CD4-positive, alpha-beta T cell (primary cell): ENCODE results near the gene MYRFL. TPM values are rescaled to one million over a fixed set of nuclear protein-coding genes. Genes with fewer than 3 reads are reported as not detected.

Experiments used
- ATAC-seq: fragments of 200-7000 bp; cut with Tn5 transposase; one replicate; pipeline ENCODE4 v1.10.0; 2022; ENCODE audit warnings: mild to moderate bottlenecking; ENCODE audit not compliant: poor library complexity
- CTCF ChIA-PET: fragments of 350-600 bp; sonication (Branson Sonifier 250); formaldehyde crosslinking; loops from one replicate; lab custom pipeline; 2021; ENCODE audit warnings: antibody characterized with exemption, inconsistent platforms; lab: Charles Lee
- POLR2A ChIA-PET: fragments of 350-600 bp; sonication (Branson Sonifier 250); formaldehyde crosslinking; loops from one replicate; lab custom pipeline; 2021; ENCODE audit warnings: antibody characterized with exemption, inconsistent platforms; lab: Charles Lee
- DNase-seq, 14 experiments: peaks; one replicate each; pipeline ENCODE4 v3.0.0-alpha.2; 2013 to 2020; ENCODE audit warnings: mixed read lengths in 2 of 14
- H3K27ac ChIP-seq, 2 donors: one replicate each; pipeline versions ENCODE4 v1.5.1 to v1.7.0; 2013; ENCODE audit warnings: low read length in 2 of 2, low read depth in 1 of 2, mild to moderate bottlenecking in 1 of 2
- H3K27me3 ChIP-seq, 2 experiments: 1 replicate in 1 of 2; 2 replicates in 1 of 2; pipeline versions ENCODE4 v1.6.1 to v1.7.0; 2013; ENCODE audit warnings: low read length in 2 of 2, control low read depth in 1 of 2, mild to moderate bottlenecking in 1 of 2, moderate library complexity in 1 of 2; ENCODE audit not compliant: insufficient read depth in 2 of 2, control insufficient read depth in 1 of 2
- H3K36me3 ChIP-seq: one replicate; pipeline ENCODE4 v1.6.1; 2013; ENCODE audit warnings: low read length, control low read depth; ENCODE audit not compliant: insufficient read depth
- H3K4me1 ChIP-seq: one replicate; pipeline ENCODE4 v1.6.1; 2013; ENCODE audit warnings: low read length, control low read depth; ENCODE audit not compliant: insufficient read depth
- H3K4me3 ChIP-seq: one replicate; pipeline ENCODE4 v1.5.1; 2013; ENCODE audit warnings: mild to moderate bottlenecking, low read length, moderate library complexity
- H3K9me3 ChIP-seq, 2 experiments: 1 replicate in 1 of 2; 2 replicates in 1 of 2; pipeline versions ENCODE4 v1.6.1 to v1.7.0; 2013; ENCODE audit warnings: low read length in 2 of 2, mild to moderate bottlenecking in 2 of 2, control low read depth in 1 of 2, moderate library complexity in 1 of 2; ENCODE audit not compliant: control insufficient read depth in 1 of 2, insufficient read depth in 1 of 2
- H3K27ac Mint-ChIP-seq: one replicate; pipeline ENCODE4 v1.8.0; 2020; ENCODE audit warnings: mixed read lengths
- H3K27me3 Mint-ChIP-seq: one replicate; pipeline ENCODE4 v1.8.0; 2021; ENCODE audit warnings: mixed read lengths
- H3K36me3 Mint-ChIP-seq: one replicate; pipeline ENCODE4 v1.8.0; 2021; ENCODE audit warnings: low read depth, mixed read lengths
- H3K4me1 Mint-ChIP-seq: one replicate; pipeline ENCODE4 v1.8.0; 2021; ENCODE audit warnings: low read depth, mixed read lengths
- H3K4me3 Mint-ChIP-seq: one replicate; pipeline ENCODE4 v1.8.0; 2020; ENCODE audit warnings: mild to moderate bottlenecking, mixed read lengths
- H3K9me3 Mint-ChIP-seq: one replicate; pipeline ENCODE4 v1.8.0; 2020; ENCODE audit warnings: mixed read lengths
- CTCF ChIP-seq: fragments of 200-600 bp; IDR thresholded peaks from one replicate; pipeline ENCODE4 v1.8.0; 2022; ENCODE audit warnings: antibody characterized with exemption, mild to moderate bottlenecking
- intact Hi-C, 2 experiments: fragments of 100-400 bp; cut with DNase I in 1 of 2; cut with micrococcal nuclease in 1 of 2; formaldehyde crosslinking; loops; one replicate each; pipeline versions ENCODE4 v1.15.1 to v1.9.0; 2023 to 2025; cut with DNase I, micrococcal nuclease
- total RNA-seq, 174 experiments: library from RNA in 2 of 174; stranded (reverse) in 2 of 174; gene quantifications; one replicate each; pipeline ENCODE4 v1.2.3 and lab custom pipeline; 2021 to 2026

The MYRFL gene
- total RNA-seq, 2 experiments from 2014 or later, result not detected

GRCh38 chr12:69866698-69867097 lies 41.7 kb downstream of the MYRFL start:
- H3K27me3 Mint-ChIP-seq, result peaks cover 54% of the 10 kb centered on the region
- Histone ChIP-seq H3K36me3 (no peaks in the 10 kb centered on the region), H3K4me1 (no peaks in the 10 kb centered on the region), H3K4me3 (no peak overlapping the region), H3K27ac (no peak overlapping the region), H3K9me3 (no peaks in the 10 kb centered on the region), H3K27me3 (peaks cover 0 to 7% of the 10 kb centered on the region in 2 experiments)
- ATAC-seq (no peak), DNase-seq (no peak)
- ChIA-PET POLR2A (interaction anchor here (0.5 kb wide), 1 partner anchor 867 kb away, joined by 3 read pairs; no protein-coding TSS in a partner anchor), CTCF (no interaction called here)
- no peak for TF ChIP-seq CTCF
- intact Hi-C loops, result no loop called here
- H3K36me3 Mint-ChIP-seq, result no peaks in the 10 kb centered on the region
- no peaks in the 10 kb centered on the region for H3K9me3 Mint-ChIP-seq
- no peaks in the 10 kb centered on the region for H3K4me1 Mint-ChIP-seq
- H3K27ac Mint-ChIP-seq, result no peak overlapping the region
- H3K4me3 Mint-ChIP-seq, result no peak overlapping the region

- intact Hi-C loops, result no loop called here
- ATAC-seq, result no peak
- H3K4me3 ChIP-seq, result no peak overlapping the region
- ChIA-PET POLR2A (no interaction called here), CTCF (no interaction called here)
- no peaks in the 10 kb centered on the region for H3K9me3 ChIP-seq
- H3K27me3 ChIP-seq, result peaks cover 0 to 7% of the 10 kb centered on the region in 2 experiments
- no peak overlapping the region for H3K27ac ChIP-seq
- H3K4me1 Mint-ChIP-seq, result no peaks in the 10 kb centered on the region
- no peak overlapping the region for H3K4me3 Mint-ChIP-seq
- H3K36me3 ChIP-seq, result no peaks in the 10 kb centered on the region
- no peaks in the 10 kb centered on the region for H3K36me3 Mint-ChIP-seq
- no peak overlapping the region for H3K27ac Mint-ChIP-seq
- no peak for DNase-seq
- no peaks in the 10 kb centered on the region for H3K9me3 Mint-ChIP-seq
- H3K27me3 Mint-ChIP-seq, result peaks cover 55% of the 10 kb centered on the region
- no peak for TF ChIP-seq CTCF
- H3K4me1 ChIP-seq, result no peaks in the 10 kb centered on the region
Measured at GRCh38 chr12:69868695-69869094, 43.7 kb downstream of the MYRFL start.

GRCh38 chr12:69872804-69873203 lies 47.8 kb downstream of the MYRFL start:
- DNase-seq, result no peak
- CTCF ChIA-PET, result no interaction called here

More at GRCh38 chr12:69872804-69873203, 47.8 kb downstream of the MYRFL start:
- Mint-ChIP-seq H3K4me3 (no peak overlapping the region), H3K4me1 (no peaks in the 10 kb centered on the region), H3K9me3 (no peaks in the 10 kb centered on the region), H3K27me3 (peaks cover 39% of the 10 kb centered on the region), H3K36me3 (no peaks in the 10 kb centered on the region), H3K27ac (no peak overlapping the region)
- Histone ChIP-seq H3K27ac (no peak overlapping the region), H3K36me3 (no peaks in the 10 kb centered on the region), H3K9me3 (no peaks in the 10 kb centered on the region), H3K4me1 (no peaks in the 10 kb centered on the region), H3K4me3 (no peak overlapping the region), H3K27me3 (peaks cover 0 to 2% of the 10 kb centered on the region in 2 experiments)
- intact Hi-C loops, result loop anchor here in 1 of 2 experiments (10.0 kb wide), 2 partner anchors 1762 to 1872 kb away; no protein-coding TSS in a partner anchor
- no peak for TF ChIP-seq CTCF
- ATAC-seq, result no peak
- POLR2A ChIA-PET, result no interaction called here
